Keratinocyte (primary cell): ENCODE results near the gene POLDIP3. TPM values are rescaled to one million over a fixed set of nuclear protein-coding genes. Genes with fewer than 3 reads are reported as not detected.

ENCODE experiments used
- DNase-seq: peaks from one replicate; pipeline ENCODE4 v3.0.0-alpha.2; 2011; ENCODE audit warnings: low read depth, missing footprints, low spot score
- FAIRE-seq: peaks from 2 replicates; lab custom pipeline; 2011; peaks lifted over from hg19 to GRCh38; lab: Jason Lieb, UNC
- H2AFZ ChIP-seq: 2 replicates; pipeline ENCODE4 v1.6.0; 2012; ENCODE audit warnings: low read length, control low read depth, inconsistent platforms; ENCODE audit not compliant: control insufficient read depth
- H3K27ac ChIP-seq: 2 replicates; pipeline ENCODE4 v1.5.1; 2011; ENCODE audit warnings: low read length; ENCODE audit not compliant: control insufficient read depth, insufficient read depth
- H3K27me3 ChIP-seq: 3 replicates; pipeline ENCODE4 v1.6.0; 2011; ENCODE audit warnings: low read length; ENCODE audit not compliant: control insufficient read depth, insufficient read depth; ENCODE audit errors: extremely low read depth
- H3K36me3 ChIP-seq, 2 experiments: 2 replicates in 1 of 2; 3 replicates in 1 of 2; pipeline ENCODE4 v1.5.1; 2011; ENCODE audit warnings: low read length in 2 of 2, mild to moderate bottlenecking in 1 of 2; ENCODE audit not compliant: control insufficient read depth in 2 of 2, insufficient read depth in 2 of 2; ENCODE audit errors: extremely low read depth in 1 of 2
- H3K4me1 ChIP-seq: 3 replicates; pipeline ENCODE4 v1.5.1; 2011; ENCODE audit warnings: low read length; ENCODE audit not compliant: control insufficient read depth, insufficient read depth; ENCODE audit errors: extremely low read depth
- H3K4me2 ChIP-seq: 3 replicates; pipeline ENCODE4 v1.6.0; 2011; ENCODE audit warnings: low read depth, low read length; ENCODE audit not compliant: control insufficient read depth, insufficient read depth; ENCODE audit errors: extremely low read depth
- H3K4me3 ChIP-seq, 3 experiments: fragments of 200-600 bp in 1 of 3; sonication (generic) in 1 of 3; 2 replicates in 2 of 3; 3 replicates in 1 of 3; pipeline ENCODE4 v1.5.1; 2011 to 2016; ENCODE audit warnings: low read length in 3 of 3, mild to moderate bottlenecking in 3 of 3, control low read depth in 2 of 3, inconsistent platforms in 1 of 3, low read depth in 1 of 3, mixed read lengths in 1 of 3, mixed run types in 1 of 3, moderate library complexity in 1 of 3; ENCODE audit not compliant: control insufficient read depth in 2 of 3, insufficient read depth in 2 of 3; ENCODE audit errors: extremely low read depth in 1 of 3
- H3K79me2 ChIP-seq: 2 replicates; pipeline ENCODE4 v1.6.0; 2012; ENCODE audit warnings: low read length; ENCODE audit not compliant: control insufficient read depth, insufficient read depth
- H3K9ac ChIP-seq: 3 replicates; pipeline ENCODE4 v1.6.0; 2011; ENCODE audit warnings: low read length; ENCODE audit not compliant: control insufficient read depth, insufficient read depth; ENCODE audit errors: extremely low read depth
- H3K9me1 ChIP-seq: 3 replicates; pipeline ENCODE4 v1.6.0; 2011; ENCODE audit warnings: low read length; ENCODE audit not compliant: control insufficient read depth, insufficient read depth; ENCODE audit errors: extremely low read depth
- H3K9me3 ChIP-seq: 2 replicates; pipeline ENCODE4 v1.5.1; 2012; ENCODE audit warnings: low read depth, low read length; ENCODE audit not compliant: control insufficient read depth
- H4K20me1 ChIP-seq: 3 replicates; pipeline ENCODE4 v1.6.0; 2011; ENCODE audit warnings: low read length; ENCODE audit not compliant: control insufficient read depth, insufficient read depth; ENCODE audit errors: extremely low read depth
- CTCF ChIP-seq, 3 experiments: IDR thresholded peaks in 1 of 3; conservative IDR thresholded peaks in 1 of 3; optimal IDR thresholded peaks in 1 of 3; 2 replicates in 2 of 3; 3 replicates in 1 of 3; pipeline versions ENCODE3 to v1.5.1; 2011; ENCODE audit warnings: low read length in 3 of 3, mild to moderate bottlenecking in 3 of 3, moderate library complexity in 2 of 3, control low read depth in 1 of 3, inconsistent platforms in 1 of 3; ENCODE audit not compliant: insufficient read depth in 2 of 3; ENCODE audit errors: extremely low read depth in 1 of 3
- EZH2 ChIP-seq: IDR thresholded peaks from one replicate; pipeline ENCODE4 v1.6.1; 2012; ENCODE audit warnings: inconsistent platforms, mild to moderate bottlenecking, low read length, moderate library complexity
- dilution Hi-C: fragments of 300-500 bp; cut with MboI; formaldehyde crosslinking; loops from one replicate; pipeline ENCODE4 v1.7.0; 2020; ENCODE audit warnings: low sequenced_read_pairs; ENCODE audit not compliant: extremely low pct_ligation_motif_present
- polyA plus RNA-seq, 5 experiments: library from polyadenylated mRNA; depleted of rRNA in 3 of 5; stranded (reverse) in 3 of 5; stranded (forward) in 1 of 5; unstranded in 1 of 5; fragments of >200 nt; gene quantifications; 1 replicate in 1 of 5; 2 replicates in 3 of 5; 3 replicates in 1 of 5; pipeline versions ENCODE4 v1.2.1 to v1.2.3, GENCODE V29; 2011 to 2012; ENCODE audit warnings: missing spikeins in 2 of 5, low read depth in 1 of 5, low replicate concordance in 1 of 5

The POLDIP3 gene
- polyA plus RNA-seq, 1 donor (not counting 4 experiments of a cell fraction or from before 2014, with no cell fraction given) = 41.9 TPM

GRCh38 chr22:42561856-42562255, 52.8 kb downstream of the POLDIP3 start:
- H3K9me3 ChIP-seq = no peaks in the 10 kb centered on the region

GRCh38 chr22:42560781-42561180, 53.9 kb downstream of the POLDIP3 start:
- Histone ChIP-seq H4K20me1 (no peaks in the 10 kb centered on the region), H3K4me2 (no peak overlapping the region), H3K4me1 (peaks cover 4% of the 10 kb centered on the region), H3K27ac (no peak overlapping the region), H3K4me3 (no peak overlapping the region), H3K9me1 (no peaks in the 10 kb centered on the region), H3K79me2 (no peaks in the 10 kb centered on the region), H2AFZ (no peak overlapping the region), H3K9me3 (no peaks in the 10 kb centered on the region), H3K36me3 (no peaks in the 10 kb centered on the region), H3K27me3 (no peaks in the 10 kb centered on the region), H3K9ac (no peak overlapping the region)
- DNase-seq (no peak), FAIRE-seq (no peak)
- dilution Hi-C loops = no loop called here
- no peak for TF ChIP-seq EZH2
- TF ChIP-seq CTCF (optimal IDR thresholded peaks at IDR 0.05 in 1 of 3, IDR thresholded peaks at IDR 0.05 in 1 of 3, conservative IDR thresholded peaks at IDR 0.05 in 1 of 3; ENCODE audit: extremely low read depth in 1 of 3, insufficient read depth in 2 of 3, low read length in 3 of 3) = peak; percentile 38 to 44 (median 44)

More at GRCh38 chr22:42561856-42562255, 52.8 kb downstream of the POLDIP3 start:
- Histone ChIP-seq H3K36me3 (no peaks in the 10 kb centered on the region), H2AFZ (no peak overlapping the region), H4K20me1 (no peaks in the 10 kb centered on the region), H3K4me1 (peaks cover 4% of the 10 kb centered on the region), H3K27me3 (no peaks in the 10 kb centered on the region), H3K79me2 (no peaks in the 10 kb centered on the region), H3K9me1 (no peaks in the 10 kb centered on the region), H3K27ac (no peak overlapping the region), H3K9ac (no peak overlapping the region), H3K4me3 (no peak overlapping the region), H3K4me2 (no peak overlapping the region)
- no peak for TF ChIP-seq CTCF (optimal IDR thresholded peaks at IDR 0.05 in 1 of 3, IDR thresholded peaks at IDR 0.05 in 1 of 3, conservative IDR thresholded peaks at IDR 0.05 in 1 of 3; ENCODE audit: extremely low read depth in 1 of 3, insufficient read depth in 2 of 3, low read length in 3 of 3)
- no peak for TF ChIP-seq EZH2
- dilution Hi-C loops = no loop called here
- FAIRE-seq (no peak), DNase-seq (no peak)
